ENCODE measurements around the gene RPL10. TPM values are rescaled to one million over a fixed set of nuclear protein-coding genes. Genes with fewer than 3 reads are reported as not detected.

Gene RPL10
- total and polyA plus RNA-seq, 2 of the 8 experiments (the other 6 are each of a cell fraction or from before 2014, with no cell fraction given), result 2,633 to 4,293 TPM

GRCh38 chrX:154433605-154434004, 35.4 kb downstream of the RPL10 start:
- Histone ChIP-seq H2BK20ac (ENCODE audit: low read length) (no peak overlapping the region), H3K9ac (replicated peaks in 1 of 4; ENCODE audit: extremely low read depth in 1 of 4, low read depth in 3 of 4, low read length in 3 of 4) (no peak overlapping the region), H2BK5ac (ENCODE audit: low read depth, low read length) (no peak overlapping the region), H3K23me2 (ENCODE audit: low read depth, low read length) (peaks cover 7% of the 10 kb centered on the region; the same call in 1 of the 2 replicates), H3K23ac (ENCODE audit: insufficient read length) (no peak overlapping the region), H3K4me3 (ENCODE audit: extremely low read depth in 1 of 4, insufficient read depth in 2 of 4, low read depth in 3 of 4, low read length in 4 of 4) (no peak overlapping the region), H3K79me1 (ENCODE audit: low read depth, low read length) (no peaks in the 10 kb centered on the region), H3K9me3 (ENCODE audit: insufficient read depth in 2 of 2, low read depth in 1 of 2, low read length in 1 of 2) (no peaks in the 10 kb centered on the region), H4K8ac (ENCODE audit: extremely low read depth, insufficient read depth, low read length) (no peak overlapping the region), H3K79me2 (ENCODE audit: control insufficient read depth in 1 of 2, insufficient read depth in 2 of 2, low read length in 2 of 2) (peaks cover 3 to 20% of the 10 kb centered on the region in 2 experiments; a peak in 2 of 4 replicates), H3K18ac (ENCODE audit: extremely low read depth, low read length) (no peak overlapping the region), H2AFZ (ENCODE audit: low read length) (no peak overlapping the region), H4K91ac (replicated peaks; ENCODE audit: insufficient read length, low read length) (no peak overlapping the region), H3K4me2 (ENCODE audit: insufficient read depth in 1 of 2, low read depth in 2 of 2, low read length in 2 of 2) (no peak overlapping the region), H3K4me1 (replicated peaks in 1 of 4; ENCODE audit: control insufficient read depth in 3 of 4, insufficient read depth in 4 of 4, low read length in 3 of 4) (peaks cover 0 to 6% (median 4%) of the 10 kb centered on the region in 4 experiments; a peak in 6 of 7 replicates), H3K14ac (ENCODE audit: insufficient read length) (no peak overlapping the region), H2BK12ac (ENCODE audit: low read depth, low read length) (no peak overlapping the region), H3K56ac (replicated peaks; ENCODE audit: insufficient read length, low read depth, low read length) (no peak overlapping the region), H3K27me3 (replicated peaks in 1 of 4; ENCODE audit: control insufficient read depth in 3 of 4, extremely low read depth in 1 of 4, insufficient read depth in 3 of 4, low read length in 3 of 4) (no peaks in the 10 kb centered on the region), H4K5ac (ENCODE audit: insufficient read length, low read depth, low read length) (no peak overlapping the region), H3K27ac (ENCODE audit: low read depth, low read length) (no peak overlapping the region), H3K36me3 (ENCODE audit: control insufficient read depth in 2 of 4, insufficient read depth in 4 of 4, low read length in 3 of 4) (peaks cover 0 to 14% (median 7%) of the 10 kb centered on the region in 4 experiments; a peak in 5 of 8 replicates), H3K4ac (replicated peaks; ENCODE audit: insufficient read length, low read depth, low read length) (no peak overlapping the region), H2BK120ac (replicated peaks; ENCODE audit: low read depth, low read length) (no peak overlapping the region), H2AK5ac (ENCODE audit: low read depth, low read length) (no peak overlapping the region), H2BK15ac (ENCODE audit: low read length) (no peak overlapping the region), H4K20me1 (replicated peaks in 1 of 2; ENCODE audit: control insufficient read depth in 1 of 2, insufficient read depth in 2 of 2, low read length in 2 of 2) (peaks cover 0 to 8% of the 10 kb centered on the region in 2 experiments)
- ChIA-PET CTCF (ENCODE audit: partially characterized antibody) (no interaction called here), POLR2A (ENCODE audit: partially characterized antibody) (no interaction called here)
- DNase-seq (ENCODE audit: low read depth in 1 of 2, low spot score in 2 of 2) (no peak), FAIRE-seq (no peak)
- 85% methylated on average over 6 of the region's 7 CpGs; no CpG with 5 or more reads in 1 of the 2 experiments for WGBS, 2 experiments (ENCODE audit: extremely low coverage in 1 of 2, insufficient coverage in 1 of 2, insufficient read length in 1 of 2, insufficient replicate concordance in 2 of 2, low coverage in 1 of 2, low lambda C conversion rate in 2 of 2, missing lambda C conversion rate in 1 of 2)
- TF ChIP-seq EGR1 (IDR thresholded peaks at IDR 0.05; ENCODE audit: borderline replicate concordance, low read depth, low read length) (no peak), BCL11A (IDR thresholded peaks at IDR 0.05; ENCODE audit: low read depth in 2 of 2, low read length in 2 of 2) (no peak), ATF2 (IDR thresholded peaks at IDR 0.05; ENCODE audit: low read length) (no peak), SRF (IDR thresholded peaks at IDR 0.05; ENCODE audit: low read depth, low read length) (no peak), SUZ12 (IDR thresholded peaks at IDR 0.05; ENCODE audit: low read length) (no peak), CHD1 (IDR thresholded peaks at IDR 0.05; ENCODE audit: low read depth, low read length) (no peak), FOSL1 (IDR thresholded peaks at IDR 0.05; ENCODE audit: insufficient read depth, low read depth, low read length) (no peak), RFX5 (IDR thresholded peaks at IDR 0.05; ENCODE audit: borderline replicate concordance, low read depth, low read length) (no peak), MAFK (IDR thresholded peaks at IDR 0.05; ENCODE audit: low read depth, low read length) (no peak), GABPA (IDR thresholded peaks at IDR 0.05; ENCODE audit: borderline replicate concordance, insufficient read depth, low read length) (no peak), POLR2AphosphoS5 (IDR thresholded peaks at IDR 0.05; ENCODE audit: low read depth, low read length) (no peak), RXRA (IDR thresholded peaks at IDR 0.05; ENCODE audit: insufficient read depth, low read depth, low read length) (no peak), RNF2 (IDR thresholded peaks at IDR 0.05; ENCODE audit: borderline replicate concordance, low read depth, low read length, missing control alignments, poor library complexity, severe bottlenecking) (no peak)
